GM23338 (cell line): ENCODE measurements around the gene CASQ1. TPM values are rescaled to one million over a fixed set of nuclear protein-coding genes. Genes with fewer than 3 reads are reported as not detected.
A peak's percentile ranks its signal among the peaks of the same experiment; 100 is the strongest.

Experiments
- ATAC-seq: fragments of 200-7000 bp; cut with Tn5 transposase; 3 replicates; pipeline ENCODE4 v1.9.1; 2020
- DNase-seq: peaks from one replicate; pipeline ENCODE4 v3.0.0-alpha.2; 2015; ENCODE audit warnings: low spot score
- H2AFZ ChIP-seq: fragments of 200-600 bp; sonication (generic); 2 replicates; pipeline ENCODE4 v1.8.0; 2016; ENCODE audit warnings: antibody characterized with exemption, mild to moderate bottlenecking, moderate library complexity
- H3F3A ChIP-seq: fragments of 200-600 bp; sonication (generic); replicated peaks from 2 replicates; pipeline ENCODE4 v1.8.0; 2017; ENCODE audit warnings: antibody characterized with exemption, mixed run types, low read depth
- H3K27ac ChIP-seq: fragments of 200-600 bp; sonication (generic); 2 replicates; pipeline ENCODE4 v1.6.1; 2016; ENCODE audit warnings: low read depth
- H3K27me3 ChIP-seq: fragments of 200-600 bp; sonication (generic); 2 replicates; pipeline ENCODE4 v1.8.0; 2016; ENCODE audit warnings: mild to moderate bottlenecking, mixed run types, moderate library complexity; ENCODE audit not compliant: insufficient read depth
- H3K36me3 ChIP-seq: fragments of 200-600 bp; sonication (generic); 2 replicates; pipeline ENCODE4 v1.8.0; 2016; ENCODE audit warnings: mild to moderate bottlenecking; ENCODE audit not compliant: insufficient read depth
- H3K4me1 ChIP-seq: fragments of 200-600 bp; sonication (generic); 2 replicates; pipeline ENCODE4 v1.8.0; 2016; ENCODE audit warnings: mild to moderate bottlenecking, moderate library complexity; ENCODE audit not compliant: insufficient read depth
- H3K4me2 ChIP-seq: fragments of 200-600 bp; sonication (generic); 2 replicates; pipeline ENCODE4 v1.7.1; 2017; ENCODE audit warnings: mixed run types
- H3K4me3 ChIP-seq: fragments of 200-600 bp; sonication (generic); 2 replicates; pipeline ENCODE4 v1.6.1; 2016; ENCODE audit warnings: mixed run types
- H3K79me2 ChIP-seq: fragments of 200-600 bp; sonication (generic); replicated peaks from 2 replicates; pipeline ENCODE4 v1.8.0; 2017; ENCODE audit warnings: mild to moderate bottlenecking; ENCODE audit not compliant: insufficient read depth
- H3K9me2 ChIP-seq: fragments of 200-600 bp; sonication (generic); 2 replicates; pipeline ENCODE4 v1.8.0; 2017; ENCODE audit not compliant: insufficient read depth
- H4K20me1 ChIP-seq: fragments of 200-600 bp; sonication (generic); replicated peaks from 2 replicates; pipeline ENCODE4 v1.8.0; 2017; ENCODE audit warnings: mild to moderate bottlenecking; ENCODE audit not compliant: insufficient read depth
- H3K27ac Mint-ChIP-seq: 2 replicates; pipeline ENCODE4 v1.8.0; 2020; ENCODE audit warnings: inconsistent platforms, mild to moderate bottlenecking, moderate library complexity, mixed read lengths
- H3K27me3 Mint-ChIP-seq: 3 replicates; pipeline ENCODE4 v1.8.0; 2022; ENCODE audit warnings: low read depth, mild to moderate bottlenecking, moderate library complexity, mixed read lengths, inconsistent platforms; ENCODE audit not compliant: insufficient read depth, poor library complexity
- H3K36me3 Mint-ChIP-seq: 3 replicates; pipeline ENCODE4 v1.8.0; 2021; ENCODE audit warnings: low read depth, mild to moderate bottlenecking, inconsistent platforms, moderate library complexity, mixed read lengths
- H3K4me1 Mint-ChIP-seq: 3 replicates; pipeline ENCODE4 v1.8.0; 2020; ENCODE audit warnings: mild to moderate bottlenecking, inconsistent platforms, mixed read lengths
- H3K4me3 Mint-ChIP-seq: 3 replicates; pipeline ENCODE4 v1.8.0; 2021; ENCODE audit warnings: moderate library complexity, mild to moderate bottlenecking, inconsistent platforms, mixed read lengths
- H3K9me3 Mint-ChIP-seq: 3 replicates; pipeline ENCODE4 v1.8.0; 2020; ENCODE audit warnings: moderate library complexity, mild to moderate bottlenecking, inconsistent platforms, mixed read lengths
- CREB1 ChIP-seq: fragments of 250-450 bp; sonication (Bioruptor Pico); IDR thresholded peaks from 2 replicates; pipeline ENCODE4 v1.5.0; 2020; ENCODE audit warnings: low read depth, mild to moderate bottlenecking, moderate library complexity
- CTCF ChIP-seq, 2 experiments: fragments of 200-600 bp in 1 of 2; sonication (generic) in 1 of 2; conservative IDR thresholded peaks; 2 replicates each; pipeline versions ENCODE4 v1.5.1 to v1.6.1; 2016 to 2017; ENCODE audit warnings: antibody characterized with exemption in 2 of 2, low read depth in 2 of 2, mild to moderate bottlenecking in 2 of 2, moderate library complexity in 1 of 2
- EZH2 ChIP-seq: fragments of 200-600 bp; sonication (generic); IDR thresholded peaks from one replicate; pipeline ENCODE4 v1.8.0; 2017; ENCODE audit warnings: antibody characterized with exemption, mild to moderate bottlenecking, low read depth; ENCODE audit not compliant: unreplicated experiment
- EZH2phosphoT487 ChIP-seq: fragments of 200-600 bp; sonication (generic); IDR thresholded peaks from one replicate; pipeline ENCODE4 v1.8.1; 2018; ENCODE audit warnings: antibody characterized with exemption; ENCODE audit not compliant: unreplicated experiment
- JUNB ChIP-seq: IDR thresholded peaks from one replicate; pipeline ENCODE4 v1.6.1; 2016; ENCODE audit warnings: antibody characterized with exemption; ENCODE audit not compliant: unreplicated experiment
- POLR2AphosphoS5 ChIP-seq: IDR thresholded peaks from 2 replicates; pipeline ENCODE4 v1.6.1; 2016; ENCODE audit warnings: antibody characterized with exemption, low read depth
- REST ChIP-seq: IDR thresholded peaks from one replicate; pipeline ENCODE4 v1.6.1; 2018; ENCODE audit warnings: antibody characterized with exemption; ENCODE audit not compliant: unreplicated experiment
- STAT1 ChIP-seq: IDR thresholded peaks from one replicate; pipeline ENCODE4 v1.6.1; 2016; ENCODE audit warnings: antibody characterized with exemption; ENCODE audit not compliant: unreplicated experiment
- ZNF331 ChIP-seq: fragments of 250-450 bp; sonication (Bioruptor Pico); IDR thresholded peaks from 2 replicates; pipeline ENCODE4 v1.5.0; 2020; ENCODE audit warnings: low read depth, mild to moderate bottlenecking, moderate library complexity
- ZNF462 ChIP-seq: fragments of 250-450 bp; sonication (Bioruptor Pico); IDR thresholded peaks from 2 replicates; pipeline ENCODE4 v1.5.0; 2020; ENCODE audit warnings: mild to moderate bottlenecking, moderate library complexity
- polyA plus RNA-seq: library from polyadenylated mRNA; unstranded; fragments of >200 nt; fragmentation: Nextera tagmentation; extraction: Ambion mirVana; gene quantifications from 2 replicates; pipeline ENCODE4 v1.2.1, GENCODE V29; 2016
- total RNA-seq: library from RNA; depleted of rRNA; stranded (reverse); fragments of >200 nt; shearing (Covaris generic); gene quantifications from 2 replicates; pipeline ENCODE4 v1.2.3, GENCODE V29; 2014

CASQ1 gene
- total and polyA plus RNA-seq, 2 experiments from 2014 or later = 1.1 to 2.8 TPM

- H3K4me1 Mint-ChIP-seq = peaks cover 58% of the 10 kb centered on the region
- H3K4me3 Mint-ChIP-seq = no peak overlapping the region
These were observed 19.0 kb upstream of the CASQ1 start for GRCh38 chr1:160171354-160171753.

More at GRCh38 chr1:160171354-160171753, 19.0 kb upstream of the CASQ1 start:
- H3K9me2 ChIP-seq = peaks cover 13% of the 10 kb centered on the region
- H3K4me3 ChIP-seq = peak overlapping the region; percentile 29; the same call in 1 of the 2 replicates
- TF ChIP-seq ZNF462 (CRISPR knock-in tag) = no peak
- TF ChIP-seq CTCF (conservative IDR thresholded peaks at IDR 0.05; ENCODE audit: low read depth in 2 of 2) = no peak
- no peak for TF ChIP-seq ZNF331
- no peak for TF ChIP-seq EZH2
- no peak for TF ChIP-seq STAT1
- TF ChIP-seq EZH2phosphoT487 = no peak
- TF ChIP-seq CREB1 (CRISPR knock-in tag) = no peak
- no peak for TF ChIP-seq REST
- TF ChIP-seq JUNB = no peak
- no peak for TF ChIP-seq POLR2AphosphoS5
- DNase-seq = no peak
- peak overlapping the region; percentile 29; the same call in 1 of the 2 replicates for H2AFZ ChIP-seq
- peaks cover 20% of the 10 kb centered on the region for H3F3A ChIP-seq
- peaks cover 54% of the 10 kb centered on the region for H3K4me1 ChIP-seq
- peak overlapping the region; percentile 97 for H3K27ac ChIP-seq
- H3K36me3 ChIP-seq = no peaks in the 10 kb centered on the region
- no peak overlapping the region for H3K27ac Mint-ChIP-seq
- no peaks in the 10 kb centered on the region; the same call in 1 of the 3 replicates for H3K9me3 Mint-ChIP-seq
- H3K79me2 ChIP-seq = no peaks in the 10 kb centered on the region
- no peak for ATAC-seq
- H3K4me2 ChIP-seq = peak overlapping the region; percentile 50
- H3K36me3 Mint-ChIP-seq = no peaks in the 10 kb centered on the region; the same call in 2 of the 3 replicates
- H3K27me3 ChIP-seq = no peaks in the 10 kb centered on the region
- H4K20me1 ChIP-seq = no peaks in the 10 kb centered on the region
- H3K27me3 Mint-ChIP-seq = peaks cover 23% of the 10 kb centered on the region
